Spleen (tissue), 7 donors: ENCODE measurements around the gene SNX30.

Experiments
- CTCF ChIP-seq, 11 experiments: fragments of 200-600 bp in 7 of 11; fragments of 450-650 bp in 4 of 11; sonication (generic) in 4 of 11; IDR thresholded peaks in 8 of 11; conservative IDR thresholded peaks in 3 of 11; 1 replicate in 7 of 11; 2 replicates in 4 of 11; pipeline versions ENCODE4 v1.4.0 to v1.8.0; 2016 to 2021; ENCODE audit warnings: antibody characterized with exemption in 11 of 11, inconsistent platforms in 4 of 11, mild to moderate bottlenecking in 1 of 11
- POLR2A ChIP-seq, 3 donors: fragments of 450-650 bp; IDR thresholded peaks; one replicate each; pipeline ENCODE4 v1.5.1; 2017; ENCODE audit warnings: antibody characterized with exemption in 3 of 3, mild to moderate bottlenecking in 1 of 3
- POLR2AphosphoS5 ChIP-seq, 3 donors: sonication (generic); formaldehyde crosslinking; IDR thresholded peaks; one replicate each; pipeline ENCODE4 v1.5.1; 2017; ENCODE audit warnings: antibody characterized with exemption in 3 of 3
- donor health status: DM: no; HTN: no; CAD: no; lungs with moderate emphysema.
- donor health status: DM: no; HTN: no; CAD: no.
- donor health status: DM: no; HTN: no; CAD: no.

GRCh38 chr9:112780450-112781036 lies 30.0 kb downstream of the SNX30 start:
- TF ChIP-seq CTCF (IDR thresholded peaks at IDR 0.05 in 8 of 11, conservative IDR thresholded peaks at IDR 0.05 in 3 of 11) (no peak), POLR2A (IDR thresholded peaks at IDR 0.05) (no peak), POLR2AphosphoS5 (IDR thresholded peaks at IDR 0.05) (no peak)
